Karpas-422 (cell line): ENCODE results near the gene NR2C2AP. TPM values are rescaled to one million over a fixed set of nuclear protein-coding genes. Genes with fewer than 3 reads are reported as not detected.

Experiments
- DNase-seq: peaks from one replicate; pipeline ENCODE4 v3.0.0-alpha.2; 2015
- H2AFZ ChIP-seq: fragments of 200-600 bp; sonication (generic); 2 replicates; pipeline ENCODE4 v1.6.1; 2014; ENCODE audit warnings: antibody characterized with exemption, low read length, mixed read lengths
- H3K27ac ChIP-seq: fragments of 200-600 bp; sonication (generic); 2 replicates; pipeline ENCODE4 v1.5.1; 2014; ENCODE audit warnings: mild to moderate bottlenecking, low read length, moderate library complexity
- H3K27me3 ChIP-seq: fragments of 200-600 bp; sonication (generic); 2 replicates; pipeline ENCODE4 v1.6.1; 2014; ENCODE audit warnings: low read length, mixed read lengths
- H3K36me3 ChIP-seq: fragments of 200-600 bp; sonication (generic); 2 replicates; pipeline ENCODE4 v1.6.1; 2014; ENCODE audit warnings: low read length, mixed read lengths; ENCODE audit not compliant: insufficient read depth
- H3K4me1 ChIP-seq: fragments of 200-600 bp; sonication (generic); 2 replicates; pipeline ENCODE4 v1.6.1; 2014; ENCODE audit warnings: mild to moderate bottlenecking, low read length, mixed read lengths
- H3K4me2 ChIP-seq: fragments of 200-600 bp; sonication (generic); 2 replicates; pipeline ENCODE4 v1.6.1; 2014; ENCODE audit warnings: low read length, low read depth, mild to moderate bottlenecking; ENCODE audit not compliant: poor library complexity, severe bottlenecking
- H3K4me3 ChIP-seq: fragments of 200-600 bp; sonication (generic); 2 replicates; pipeline ENCODE4 v1.5.1; 2014; ENCODE audit warnings: mild to moderate bottlenecking, antibody characterized with exemption, low read length, mixed read lengths
- H3K79me2 ChIP-seq: fragments of 200-600 bp; sonication (generic); 2 replicates; pipeline ENCODE4 v1.6.1; 2014; ENCODE audit warnings: mild to moderate bottlenecking, low read length, mixed read lengths
- H3K9ac ChIP-seq: fragments of 200-600 bp; sonication (generic); 2 replicates; pipeline ENCODE4 v1.6.0; 2014; ENCODE audit warnings: low read length
- H3K9me2 ChIP-seq: fragments of 200-600 bp; sonication (generic), shearing (Covaris generic); replicated peaks from 2 replicates; pipeline ENCODE4 v1.6.0; 2014; ENCODE audit warnings: mild to moderate bottlenecking, low read length, moderate library complexity; ENCODE audit not compliant: insufficient read depth
- H3K9me3 ChIP-seq: fragments of 300-700, 200-600 bp; sonication (generic); 2 replicates; pipeline ENCODE4 v1.6.1; 2014; ENCODE audit warnings: low read length, mixed read lengths
- H4K20me1 ChIP-seq: fragments of 200-600 bp; sonication (generic); 2 replicates; pipeline ENCODE4 v1.6.1; 2014; ENCODE audit warnings: mild to moderate bottlenecking, antibody characterized with exemption, low read length, low read depth; ENCODE audit not compliant: insufficient read depth
- total RNA-seq: library from RNA; depleted of rRNA; stranded (reverse); fragments of >200 nt; shearing (Covaris generic); gene quantifications from 2 replicates; pipeline ENCODE4 v1.2.3, GENCODE V29; 2014; ENCODE audit warnings: low replicate concordance

Gene NR2C2AP
- total RNA-seq, 1 experiment from 2014 or later, result 6.9 TPM

- DNase-seq, result no peak
- Histone ChIP-seq H3K9ac (no peak overlapping the region), H3K4me3 (no peak overlapping the region), H2AFZ (no peak overlapping the region), H3K79me2 (peaks cover 15% of the 10 kb centered on the region), H3K36me3 (no peaks in the 10 kb centered on the region), H3K9me3 (no peaks in the 10 kb centered on the region), H4K20me1 (no peaks in the 10 kb centered on the region), H3K4me1 (peaks cover 17% of the 10 kb centered on the region), H3K4me2 (no peak overlapping the region), H3K27ac (no peak overlapping the region), H3K9me2 (no peaks in the 10 kb centered on the region), H3K27me3 (no peaks in the 10 kb centered on the region)
Observed at GRCh38 chr19:19204181-19204580, 967 bp upstream of the NR2C2AP start.

GRCh38 chr19:19202707-19203011 lies 555 bp downstream of the NR2C2AP start:
- peaks cover 17% of the 10 kb centered on the region for H3K4me1 ChIP-seq
- H3K27ac ChIP-seq, result peak overlapping the region; percentile 40; the same call in 1 of the 2 replicates
- H4K20me1 ChIP-seq, result no peaks in the 10 kb centered on the region
- H3K9me3 ChIP-seq, result no peaks in the 10 kb centered on the region
- 0 out of 2 replicates have a peak, but pooled peaks cover 3% of the 10 kb centered on the region for H3K36me3 ChIP-seq
- no peak for DNase-seq
- H2AFZ ChIP-seq, result no peak overlapping the region
- peak overlapping the region; percentile 85 for H3K4me2 ChIP-seq
- no peaks in the 10 kb centered on the region for H3K9me2 ChIP-seq
- H3K27me3 ChIP-seq, result no peaks in the 10 kb centered on the region
- H3K79me2 ChIP-seq, result peaks cover 15% of the 10 kb centered on the region
- peak overlapping the region; percentile 92 for H3K4me3 ChIP-seq
- peak overlapping the region; percentile 84 for H3K9ac ChIP-seq

- peaks cover 15% of the 10 kb centered on the region for H3K79me2 ChIP-seq
- no peak for DNase-seq
- peak overlapping the region; percentile 85 for H3K4me2 ChIP-seq
- no peaks in the 10 kb centered on the region for H3K27me3 ChIP-seq
- peak overlapping the region; percentile 92 for H3K4me3 ChIP-seq
- H3K9me2 ChIP-seq, result no peaks in the 10 kb centered on the region
- H3K27ac ChIP-seq, result no peak overlapping the region; the same call in 1 of the 2 replicates
- no peaks in the 10 kb centered on the region for H3K9me3 ChIP-seq
- H2AFZ ChIP-seq, result no peak overlapping the region
- peak overlapping the region; percentile 84 for H3K9ac ChIP-seq
- peaks cover 8% of the 10 kb centered on the region; the same call in 1 of the 2 replicates for H3K36me3 ChIP-seq
- peaks cover 17% of the 10 kb centered on the region for H3K4me1 ChIP-seq
- H4K20me1 ChIP-seq, result no peaks in the 10 kb centered on the region
Observed at GRCh38 chr19:19201697-19202630, 1.2 kb downstream of the NR2C2AP start.

- Histone ChIP-seq H3K9me2 (no peaks in the 10 kb centered on the region), H3K4me2 (peak overlapping the region; percentile 74), H2AFZ (no peak overlapping the region), H3K36me3 (peaks cover 13% of the 10 kb centered on the region), H3K27me3 (no peaks in the 10 kb centered on the region), H4K20me1 (no peaks in the 10 kb centered on the region), H3K4me3 (peak overlapping the region; percentile 76), H3K9ac (peak overlapping the region; percentile 90), H3K79me2 (peaks cover 52% of the 10 kb centered on the region), H3K27ac (no peak overlapping the region), H3K9me3 (no peaks in the 10 kb centered on the region), H3K4me1 (peaks cover 26% of the 10 kb centered on the region)
- DNase-seq, result no peak
Observed at GRCh38 chr19:19193926-19194325, 9.3 kb downstream of the NR2C2AP start.

GRCh38 chr19:19192910-19193423 lies 10.2 kb downstream of the NR2C2AP start:
- Histone ChIP-seq H3K9me3 (no peaks in the 10 kb centered on the region), H4K20me1 (no peaks in the 10 kb centered on the region), H3K4me2 (peak overlapping the region; percentile 74), H3K27ac (peak overlapping the region; percentile 65), H3K4me3 (peak overlapping the region; percentile 76), H3K9ac (peak overlapping the region; percentile 90), H3K36me3 (peaks cover 14% of the 10 kb centered on the region), H3K27me3 (no peaks in the 10 kb centered on the region), H2AFZ (0 out of 2 replicates have a peak overlapping the region, but pooled peaks have one; percentile 38), H3K4me1 (peaks cover 26% of the 10 kb centered on the region), H3K79me2 (peaks cover 52% of the 10 kb centered on the region), H3K9me2 (no peaks in the 10 kb centered on the region)
- peak; percentile 73 for DNase-seq

GRCh38 chr19:19192078-19192882 lies 10.9 kb downstream of the NR2C2AP start, which contains the start of the genes BORCS8 and RFXANK:
Gene BORCS8, minus strand, starts transcription at chr19:19192152. Its CDS starts 35 bp downstream, at chr19:19192117.
Gene RFXANK, plus strand, starts transcription at chr19:19192258. Its CDS starts 1,689 bp downstream, at chr19:19193947.
- Histone ChIP-seq H3K27me3 (no peaks in the 10 kb centered on the region), H3K9me3 (no peaks in the 10 kb centered on the region), H3K9me2 (no peaks in the 10 kb centered on the region), H3K4me2 (peak within 1 kb of the TSS; percentile 100), H3K4me3 (peak within 1 kb of the TSS; percentile 99), H2AFZ (peak within 1 kb of the TSS; percentile 99), H3K79me2 (peaks cover 52% of the 10 kb centered on the region), H3K36me3 (peaks cover 13% of the 10 kb centered on the region), H3K4me1 (peaks cover 26% of the 10 kb centered on the region), H3K9ac (peak within 1 kb of the TSS; percentile 100), H3K27ac (peak within 1 kb of the TSS; percentile 95), H4K20me1 (no peaks in the 10 kb centered on the region)
- peak; percentile 100 for DNase-seq

GRCh38 chr19:19191768-19192077 lies 11.5 kb downstream of the NR2C2AP start:
- Histone ChIP-seq H3K4me2 (peak overlapping the region; percentile 100), H2AFZ (peak overlapping the region; percentile 99), H3K27me3 (no peaks in the 10 kb centered on the region), H3K4me3 (peak overlapping the region; percentile 99), H3K9ac (peak overlapping the region; percentile 100), H3K36me3 (peaks cover 10% of the 10 kb centered on the region), H3K79me2 (peaks cover 52% of the 10 kb centered on the region), H3K27ac (peak overlapping the region; percentile 95), H3K4me1 (peaks cover 26% of the 10 kb centered on the region), H4K20me1 (no peaks in the 10 kb centered on the region), H3K9me3 (no peaks in the 10 kb centered on the region; the same call in 1 of the 2 replicates), H3K9me2 (no peaks in the 10 kb centered on the region)
- no peak for DNase-seq
